ENCODE data around the gene PLA2R1.
A peak's percentile ranks its signal among the peaks of the same experiment; 100 is the strongest.

The PLA2R1 gene

GRCh38 chr2:159904959-159905305 lies 157.5 kb downstream of the PLA2R1 start:
- H3K9me3 ChIP-seq (ENCODE audit: control insufficient read depth, insufficient read depth, low read depth, low read length): no peaks in the 10 kb centered on the region
- peak overlapping the region; percentile 78 for H3K4me3 ChIP-seq (ENCODE audit: low read depth, low read length)
- H3K36me3 ChIP-seq (ENCODE audit: control insufficient read depth, insufficient read depth, low read length): no peaks in the 10 kb centered on the region
- H3K4me1 ChIP-seq (ENCODE audit: control insufficient read depth, insufficient read depth, low read length): 0 out of 2 replicates have a peak, but pooled peaks cover 3% of the 10 kb centered on the region
- no peak overlapping the region for H3K27ac ChIP-seq (ENCODE audit: low read depth, low read length)
- no peak overlapping the region for H3K9ac ChIP-seq (ENCODE audit: low read length)
- H3K27me3 ChIP-seq (ENCODE audit: control insufficient read depth, insufficient read depth, low read length): peaks cover 36% of the 10 kb centered on the region

- Histone ChIP-seq H3K9me3 (ENCODE audit: control insufficient read depth, insufficient read depth, low read depth, low read length) (no peaks in the 10 kb centered on the region), H3K4me1 (ENCODE audit: control insufficient read depth, insufficient read depth, low read length) (0 out of 2 replicates have a peak, but pooled peaks cover 3% of the 10 kb centered on the region), H3K27me3 (ENCODE audit: control insufficient read depth, insufficient read depth, low read length) (peaks cover 36% of the 10 kb centered on the region), H3K4me3 (ENCODE audit: low read depth, low read length) (peak within 1 kb of the TSS; percentile 78), H3K9ac (ENCODE audit: low read length) (no peak within 1 kb of the TSS), H3K27ac (ENCODE audit: low read depth, low read length) (no peak within 1 kb of the TSS), H3K36me3 (ENCODE audit: control insufficient read depth, insufficient read depth, low read length) (no peaks in the 10 kb centered on the region)
These were observed 158.1 kb downstream of the PLA2R1 start, which contains the start of gene LY75 for GRCh38 chr2:159904127-159904958. Gene LY75 (minus strand): TSS chr2:159904756.

GRCh38 chr2:159903443-159904126 lies 158.8 kb downstream of the PLA2R1 start:
- Histone ChIP-seq H3K9me3 (ENCODE audit: control insufficient read depth, insufficient read depth, low read depth, low read length) (no peaks in the 10 kb centered on the region), H3K27ac (ENCODE audit: low read depth, low read length) (no peak overlapping the region), H3K27me3 (ENCODE audit: control insufficient read depth, insufficient read depth, low read length) (peaks cover 36% of the 10 kb centered on the region), H3K4me1 (ENCODE audit: control insufficient read depth, insufficient read depth, low read length) (0 out of 2 replicates have a peak, but pooled peaks cover 3% of the 10 kb centered on the region), H3K9ac (ENCODE audit: low read length) (no peak overlapping the region), H3K4me3 (ENCODE audit: low read depth, low read length) (peak overlapping the region; percentile 78), H3K36me3 (ENCODE audit: control insufficient read depth, insufficient read depth, low read length) (no peaks in the 10 kb centered on the region)

GRCh38 chr2:159902722-159903121 lies 159.7 kb downstream of the PLA2R1 start:
- Histone ChIP-seq H3K4me3 (ENCODE audit: low read depth, low read length) (no peak overlapping the region), H3K27ac (ENCODE audit: low read depth, low read length) (no peak overlapping the region)

GRCh38 chr2:159900343-159900742 lies 162.1 kb downstream of the PLA2R1 start:
- H3K27ac ChIP-seq (ENCODE audit: low read depth, low read length): no peak overlapping the region

More at GRCh38 chr2:159902722-159903121, 159.7 kb downstream of the PLA2R1 start:
- Histone ChIP-seq H3K9ac (ENCODE audit: low read length) (no peak overlapping the region), H3K27me3 (ENCODE audit: control insufficient read depth, insufficient read depth, low read length) (peaks cover 36% of the 10 kb centered on the region), H3K9me3 (ENCODE audit: control insufficient read depth, insufficient read depth, low read depth, low read length) (no peaks in the 10 kb centered on the region), H3K4me1 (ENCODE audit: control insufficient read depth, insufficient read depth, low read length) (0 out of 2 replicates have a peak, but pooled peaks cover 3% of the 10 kb centered on the region), H3K36me3 (ENCODE audit: control insufficient read depth, insufficient read depth, low read length) (no peaks in the 10 kb centered on the region)

DNA sequence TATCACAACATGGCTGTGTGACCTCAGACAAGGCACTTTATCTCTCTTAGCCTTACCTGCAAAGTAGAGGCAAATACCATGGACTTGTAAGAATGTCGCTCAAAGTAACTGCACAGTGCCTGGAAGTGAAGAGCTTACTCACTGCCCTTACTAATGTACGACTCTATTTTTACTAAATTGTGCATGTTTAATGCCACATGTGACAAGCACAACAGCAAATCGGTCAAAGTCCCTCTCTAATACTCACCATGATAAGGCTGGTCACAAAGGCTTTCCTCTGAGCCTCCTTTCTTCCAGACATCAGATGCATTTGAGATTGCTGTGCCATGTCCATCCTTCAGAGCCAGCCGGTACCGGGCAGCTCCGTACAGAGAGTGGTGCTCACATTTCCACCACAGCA lies 164.0 kb downstream of the PLA2R1 start:
- H3K9me3 ChIP-seq (ENCODE audit: control insufficient read depth, insufficient read depth, low read depth, low read length): no peaks in the 10 kb centered on the region
- H3K4me3 ChIP-seq (ENCODE audit: low read depth, low read length): no peak overlapping the region
- H3K27ac ChIP-seq (ENCODE audit: low read depth, low read length): no peak overlapping the region
- 0 out of 2 replicates have a peak, but pooled peaks cover under 1% of the 10 kb centered on the region for H3K4me1 ChIP-seq (ENCODE audit: control insufficient read depth, insufficient read depth, low read length)
- peaks cover 13% of the 10 kb centered on the region for H3K27me3 ChIP-seq (ENCODE audit: control insufficient read depth, insufficient read depth, low read length)
- H3K9ac ChIP-seq (ENCODE audit: low read length): no peak overlapping the region
- no peaks in the 10 kb centered on the region for H3K36me3 ChIP-seq (ENCODE audit: control insufficient read depth, insufficient read depth, low read length)

More at GRCh38 chr2:159900343-159900742, 162.1 kb downstream of the PLA2R1 start:
- Histone ChIP-seq H3K4me3 (ENCODE audit: low read depth, low read length) (no peak overlapping the region), H3K9ac (ENCODE audit: low read length) (no peak overlapping the region), H3K36me3 (ENCODE audit: control insufficient read depth, insufficient read depth, low read length) (no peaks in the 10 kb centered on the region), H3K4me1 (ENCODE audit: control insufficient read depth, insufficient read depth, low read length) (0 out of 2 replicates have a peak, but pooled peaks cover 3% of the 10 kb centered on the region), H3K27me3 (ENCODE audit: control insufficient read depth, insufficient read depth, low read length) (peaks cover 31% of the 10 kb centered on the region), H3K9me3 (ENCODE audit: control insufficient read depth, insufficient read depth, low read depth, low read length) (no peaks in the 10 kb centered on the region)

DNA sequence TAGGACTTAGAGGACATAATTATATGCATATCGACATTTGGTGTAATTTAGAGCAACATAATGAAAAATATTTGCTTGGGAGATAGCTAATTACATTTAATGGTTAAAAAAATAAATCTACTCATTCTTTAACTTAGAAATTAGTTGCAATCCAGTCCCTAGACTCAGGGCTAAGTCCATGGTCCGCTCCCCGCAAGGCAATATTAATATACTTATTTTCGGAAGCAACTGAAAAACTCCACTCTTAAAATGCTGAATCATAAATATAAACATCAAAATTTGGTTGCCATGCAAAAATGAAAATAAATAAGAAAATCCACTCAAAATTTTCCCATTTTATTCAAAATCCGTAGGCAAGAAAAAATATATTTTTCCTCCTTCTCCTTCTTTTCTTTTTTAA lies 164.7 kb downstream of the PLA2R1 start:
- peaks cover 6% of the 10 kb centered on the region; the same call in 1 of the 2 replicates for H3K27me3 ChIP-seq (ENCODE audit: control insufficient read depth, insufficient read depth, low read length)
- H3K9ac ChIP-seq (ENCODE audit: low read length): no peak overlapping the region
- no peaks in the 10 kb centered on the region for H3K9me3 ChIP-seq (ENCODE audit: control insufficient read depth, insufficient read depth, low read depth, low read length)
- H3K4me1 ChIP-seq (ENCODE audit: control insufficient read depth, insufficient read depth, low read length): 0 out of 2 replicates have a peak, but pooled peaks cover 3% of the 10 kb centered on the region
- no peak overlapping the region for H3K27ac ChIP-seq (ENCODE audit: low read depth, low read length)
- no peaks in the 10 kb centered on the region for H3K36me3 ChIP-seq (ENCODE audit: control insufficient read depth, insufficient read depth, low read length)
- no peak overlapping the region for H3K4me3 ChIP-seq (ENCODE audit: low read depth, low read length)

DNA sequence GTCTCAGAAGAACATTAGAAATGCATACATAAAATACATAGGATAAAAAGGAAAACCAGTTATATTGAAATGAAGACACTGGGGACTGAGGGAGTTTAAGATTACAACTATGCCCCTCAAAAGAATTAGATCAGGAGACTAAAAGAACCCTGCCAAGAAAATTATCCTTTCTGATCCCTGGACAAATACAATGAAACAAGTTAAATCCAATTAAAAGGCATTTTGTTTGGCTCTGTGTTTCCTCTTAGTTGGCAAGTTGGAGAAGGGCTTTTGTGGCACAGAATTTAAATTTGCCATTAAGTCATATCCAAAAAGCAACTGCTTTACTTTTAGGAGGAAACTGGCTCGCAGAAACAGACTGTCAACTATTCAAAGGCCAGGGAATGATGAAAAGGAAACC lies 165.3 kb downstream of the PLA2R1 start:
- Histone ChIP-seq H3K27me3 (ENCODE audit: control insufficient read depth, insufficient read depth, low read length) (no peaks in the 10 kb centered on the region), H3K27ac (ENCODE audit: low read depth, low read length) (no peak overlapping the region), H3K4me1 (ENCODE audit: control insufficient read depth, insufficient read depth, low read length) (peaks cover 7% of the 10 kb centered on the region), H3K36me3 (ENCODE audit: control insufficient read depth, insufficient read depth, low read length) (no peaks in the 10 kb centered on the region), H3K4me3 (ENCODE audit: low read depth, low read length) (no peak overlapping the region), H3K9me3 (ENCODE audit: control insufficient read depth, insufficient read depth, low read depth, low read length) (no peaks in the 10 kb centered on the region), H3K9ac (ENCODE audit: low read length) (no peak overlapping the region)

GRCh38 chr2:159895258-159896065 lies 167.0 kb downstream of the PLA2R1 start:
- H3K36me3 ChIP-seq (ENCODE audit: control insufficient read depth, insufficient read depth, low read length): no peaks in the 10 kb centered on the region
- no peaks in the 10 kb centered on the region for H3K9me3 ChIP-seq (ENCODE audit: control insufficient read depth, insufficient read depth, low read depth, low read length)
- H3K4me3 ChIP-seq (ENCODE audit: low read depth, low read length): no peak overlapping the region
- H3K27me3 ChIP-seq (ENCODE audit: control insufficient read depth, insufficient read depth, low read length): no peaks in the 10 kb centered on the region
- H3K9ac ChIP-seq (ENCODE audit: low read length): no peak overlapping the region
- peaks cover 7% of the 10 kb centered on the region for H3K4me1 ChIP-seq (ENCODE audit: control insufficient read depth, insufficient read depth, low read length)
- no peak overlapping the region for H3K27ac ChIP-seq (ENCODE audit: low read depth, low read length)

DNA sequence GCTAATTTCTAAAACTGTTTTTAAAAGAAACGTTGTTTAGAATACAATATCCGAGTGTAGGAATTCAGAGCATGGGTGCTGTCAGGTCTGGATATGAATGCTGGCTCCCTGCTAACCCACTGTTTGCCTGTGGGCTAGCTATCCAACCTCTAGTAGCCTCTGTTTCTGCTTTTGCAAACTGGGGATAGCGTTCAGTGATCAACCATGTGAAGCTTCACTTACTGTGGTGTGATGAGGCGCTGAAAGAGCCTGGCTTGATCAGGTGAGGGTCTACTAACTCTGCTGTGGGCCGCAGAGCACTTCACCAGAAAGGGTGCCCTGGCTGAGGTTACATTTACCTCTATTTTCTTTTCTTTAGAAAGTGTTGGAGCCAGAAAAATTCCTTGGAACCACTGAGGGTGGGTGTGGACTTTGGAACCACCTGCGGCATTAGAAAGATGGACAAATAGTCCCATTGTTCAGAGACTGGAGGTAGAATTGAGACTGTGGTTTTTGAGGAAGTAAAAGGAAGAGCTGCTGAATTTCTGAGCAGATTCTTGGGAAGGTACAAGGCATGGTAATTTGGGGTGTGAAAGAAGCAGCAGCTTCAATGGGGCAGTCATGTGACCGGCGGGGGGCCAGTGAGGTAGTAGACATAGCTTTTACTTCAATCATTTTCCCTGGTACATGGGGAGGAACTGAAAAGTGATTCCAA lies 168.1 kb downstream of the PLA2R1 start:
- Histone ChIP-seq H3K27me3 (ENCODE audit: control insufficient read depth, insufficient read depth, low read length) (no peaks in the 10 kb centered on the region), H3K36me3 (ENCODE audit: control insufficient read depth, insufficient read depth, low read length) (no peaks in the 10 kb centered on the region), H3K4me3 (ENCODE audit: low read depth, low read length) (no peak overlapping the region), H3K9me3 (ENCODE audit: control insufficient read depth, insufficient read depth, low read depth, low read length) (no peaks in the 10 kb centered on the region), H3K4me1 (ENCODE audit: control insufficient read depth, insufficient read depth, low read length) (peaks cover 7% of the 10 kb centered on the region), H3K27ac (ENCODE audit: low read depth, low read length) (no peak overlapping the region), H3K9ac (ENCODE audit: low read length) (no peak overlapping the region)

Data from HUES6 (cell line).